ENCODE measurements around the gene ERGIC1.
A peak's percentile ranks its signal among the peaks of the same experiment; 100 is the strongest.

DNA sequence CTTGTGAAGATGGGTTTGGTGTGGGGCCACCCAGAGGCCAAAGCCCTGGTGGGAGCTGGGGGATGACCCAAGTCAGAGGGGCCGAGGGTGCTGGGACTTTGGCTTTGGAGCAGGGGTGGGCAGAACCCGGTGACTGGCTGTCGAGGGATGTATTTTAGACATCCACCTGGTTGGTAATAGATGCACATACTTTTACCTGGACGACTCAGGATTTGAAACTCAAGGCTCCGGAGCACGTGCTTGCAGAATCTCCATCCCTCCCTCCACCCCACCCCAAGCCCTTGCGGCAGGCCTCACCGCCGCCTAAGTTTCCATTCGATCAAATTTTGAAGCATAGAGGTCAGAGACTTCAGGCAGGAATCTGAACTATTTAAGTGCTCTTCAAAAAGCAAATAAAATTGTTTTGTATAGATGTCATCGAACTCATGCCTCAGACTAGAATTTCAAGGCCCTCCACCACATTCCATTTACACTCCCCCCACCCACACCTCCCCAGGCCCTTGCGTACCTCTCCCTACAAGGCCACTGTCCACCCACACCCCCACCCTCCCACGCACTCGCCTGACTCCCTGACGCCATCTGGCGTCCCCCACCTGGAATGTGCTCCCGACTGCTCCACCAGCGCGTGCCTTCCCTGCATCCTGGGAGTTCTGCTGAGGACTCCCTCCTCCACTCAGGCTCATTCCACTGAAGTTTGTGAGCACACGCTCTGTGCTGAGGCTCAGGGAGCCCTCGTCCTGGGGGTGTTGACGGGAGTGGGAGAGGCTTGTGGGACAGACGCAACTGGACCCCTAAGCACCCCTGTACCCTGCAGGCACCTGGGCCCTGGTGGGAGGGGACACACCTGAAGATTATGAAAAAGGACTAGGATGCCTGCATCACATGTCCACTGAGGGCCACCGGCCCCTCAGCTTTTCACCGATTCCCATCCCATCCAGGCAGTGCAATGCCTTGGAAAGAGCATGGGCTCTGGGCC is 68.7 kb downstream of the ERGIC1 start:
- TF ChIP-seq, protein P1, sequence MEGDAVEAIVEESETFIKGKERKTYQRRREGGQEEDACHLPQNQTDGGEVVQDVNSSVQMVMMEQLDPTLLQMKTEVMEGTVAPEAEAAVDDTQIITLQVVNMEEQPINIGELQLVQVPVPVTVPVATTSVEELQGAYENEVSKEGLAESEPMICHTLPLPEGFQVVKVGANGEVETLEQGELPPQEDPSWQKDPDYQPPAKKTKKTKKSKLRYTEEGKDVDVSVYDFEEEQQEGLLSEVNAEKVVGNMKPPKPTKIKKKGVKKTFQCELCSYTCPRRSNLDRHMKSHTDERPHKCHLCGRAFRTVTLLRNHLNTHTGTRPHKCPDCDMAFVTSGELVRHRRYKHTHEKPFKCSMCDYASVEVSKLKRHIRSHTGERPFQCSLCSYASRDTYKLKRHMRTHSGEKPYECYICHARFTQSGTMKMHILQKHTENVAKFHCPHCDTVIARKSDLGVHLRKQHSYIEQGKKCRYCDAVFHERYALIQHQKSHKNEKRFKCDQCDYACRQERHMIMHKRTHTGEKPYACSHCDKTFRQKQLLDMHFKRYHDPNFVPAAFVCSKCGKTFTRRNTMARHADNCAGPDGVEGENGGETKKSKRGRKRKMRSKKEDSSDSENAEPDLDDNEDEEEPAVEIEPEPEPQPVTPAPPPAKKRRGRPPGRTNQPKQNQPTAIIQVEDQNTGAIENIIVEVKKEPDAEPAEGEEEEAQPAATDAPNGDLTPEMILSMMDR (IDR thresholded peaks at IDR 0.05), result peak in 4 of 5 experiments; percentile 35 to 62 (median 52)
- TF ChIP-seq EP300 (IDR thresholded peaks at IDR 0.05), result peak in 1 of 2 donors; percentile 79
- TF ChIP-seq POLR2A (IDR thresholded peaks at IDR 0.05), result peak in 1 of 2 donors; percentile 26

Data from tibial nerve (tissue), 4 donors.